ENCODE data around the gene SNORC. TPM values are rescaled to one million over a fixed set of nuclear protein-coding genes. Genes with fewer than 3 reads are reported as not detected.

SNORC gene
- polyA plus RNA-seq, 1 experiment, result 0.25 TPM

DNA sequence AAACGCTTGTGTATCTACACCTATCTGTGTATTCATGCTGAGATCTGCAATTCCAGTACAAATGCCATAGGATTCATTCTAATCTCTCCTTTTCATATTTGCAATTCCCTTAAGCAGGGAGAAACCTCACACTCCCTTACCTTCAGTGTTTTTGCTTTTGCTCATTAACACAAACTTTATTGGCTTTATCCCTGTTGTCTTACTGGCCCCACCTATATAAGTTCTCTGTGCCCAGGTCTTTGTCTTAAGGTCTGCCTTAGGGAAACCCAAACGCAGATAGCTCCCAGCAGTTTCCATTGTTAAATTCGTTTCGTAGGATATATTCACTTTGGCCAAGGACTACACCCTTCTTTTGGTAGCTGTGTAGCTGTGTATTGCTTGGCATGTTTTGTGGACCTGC is 4.0 kb upstream of the SNORC start:
- no peaks in the 10 kb centered on the region; the same call in 1 of the 2 replicates for H3K36me3 ChIP-seq (ENCODE audit: control insufficient read depth, insufficient read depth, low read length)
- TF ChIP-seq, protein P1, sequence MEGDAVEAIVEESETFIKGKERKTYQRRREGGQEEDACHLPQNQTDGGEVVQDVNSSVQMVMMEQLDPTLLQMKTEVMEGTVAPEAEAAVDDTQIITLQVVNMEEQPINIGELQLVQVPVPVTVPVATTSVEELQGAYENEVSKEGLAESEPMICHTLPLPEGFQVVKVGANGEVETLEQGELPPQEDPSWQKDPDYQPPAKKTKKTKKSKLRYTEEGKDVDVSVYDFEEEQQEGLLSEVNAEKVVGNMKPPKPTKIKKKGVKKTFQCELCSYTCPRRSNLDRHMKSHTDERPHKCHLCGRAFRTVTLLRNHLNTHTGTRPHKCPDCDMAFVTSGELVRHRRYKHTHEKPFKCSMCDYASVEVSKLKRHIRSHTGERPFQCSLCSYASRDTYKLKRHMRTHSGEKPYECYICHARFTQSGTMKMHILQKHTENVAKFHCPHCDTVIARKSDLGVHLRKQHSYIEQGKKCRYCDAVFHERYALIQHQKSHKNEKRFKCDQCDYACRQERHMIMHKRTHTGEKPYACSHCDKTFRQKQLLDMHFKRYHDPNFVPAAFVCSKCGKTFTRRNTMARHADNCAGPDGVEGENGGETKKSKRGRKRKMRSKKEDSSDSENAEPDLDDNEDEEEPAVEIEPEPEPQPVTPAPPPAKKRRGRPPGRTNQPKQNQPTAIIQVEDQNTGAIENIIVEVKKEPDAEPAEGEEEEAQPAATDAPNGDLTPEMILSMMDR (IDR thresholded peaks at IDR 0.05; ENCODE audit: insufficient read depth, low read depth, low read length), result no peak
- H3K4me3 ChIP-seq (ENCODE audit: low read depth, low read length), result no peak overlapping the region
- ChIA-PET CTCF (interaction anchor here (0.6 to 1.1 kb wide), 2 partner anchors 14 to 16 kb away, joined by 3 read pairs; no protein-coding TSS in a partner anchor), POLR2A (no interaction called here)
- no peaks in the 10 kb centered on the region for H3K27me3 ChIP-seq (ENCODE audit: control insufficient read depth, insufficient read depth, low read length)
- DNase-seq (ENCODE audit: low read depth), result no peak

DNA sequence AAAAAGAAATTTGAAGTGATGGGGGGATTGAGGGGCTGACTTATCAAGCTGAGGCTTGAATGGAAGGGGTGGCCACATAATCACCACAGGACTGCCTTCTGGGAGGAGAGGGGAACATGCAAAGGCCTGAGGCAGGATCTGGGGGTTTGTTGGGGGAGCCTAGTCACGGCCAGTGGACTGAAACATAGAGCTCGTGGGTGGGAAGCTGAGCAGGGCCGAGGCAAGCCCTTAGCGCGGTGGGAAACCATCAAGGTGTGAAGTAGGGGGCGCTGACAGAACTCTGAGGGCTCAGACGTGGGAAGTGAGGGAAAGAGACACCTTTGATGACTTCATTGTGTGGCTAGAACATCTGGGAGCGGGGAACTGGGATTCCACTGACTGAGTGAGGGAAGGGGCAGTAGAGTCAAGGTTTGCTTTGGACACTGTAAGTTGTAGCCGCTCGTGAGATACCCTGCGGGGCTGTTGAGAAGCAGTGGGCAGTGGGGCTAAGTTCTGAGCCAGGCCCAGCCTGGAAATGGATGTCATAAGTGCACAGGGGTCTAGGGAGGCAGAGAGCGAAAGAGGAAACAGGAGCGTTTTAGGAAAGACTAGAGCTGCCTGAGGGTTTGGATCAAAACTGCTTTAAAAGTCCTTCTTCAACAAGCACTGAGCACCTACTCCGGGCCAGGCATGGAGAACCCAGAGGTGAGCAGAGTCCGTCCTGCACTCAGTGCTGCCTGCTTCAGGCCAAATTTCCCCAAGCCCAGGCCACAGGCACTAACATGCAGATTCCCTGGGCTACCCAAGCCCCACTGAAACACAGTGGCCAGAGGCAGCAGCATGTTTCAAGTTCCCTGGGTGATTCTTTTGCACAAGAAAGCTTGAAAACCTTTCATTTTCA is 686 bp upstream of the SNORC start:
- POLR2A ChIA-PET, result no interaction called here

DNA sequence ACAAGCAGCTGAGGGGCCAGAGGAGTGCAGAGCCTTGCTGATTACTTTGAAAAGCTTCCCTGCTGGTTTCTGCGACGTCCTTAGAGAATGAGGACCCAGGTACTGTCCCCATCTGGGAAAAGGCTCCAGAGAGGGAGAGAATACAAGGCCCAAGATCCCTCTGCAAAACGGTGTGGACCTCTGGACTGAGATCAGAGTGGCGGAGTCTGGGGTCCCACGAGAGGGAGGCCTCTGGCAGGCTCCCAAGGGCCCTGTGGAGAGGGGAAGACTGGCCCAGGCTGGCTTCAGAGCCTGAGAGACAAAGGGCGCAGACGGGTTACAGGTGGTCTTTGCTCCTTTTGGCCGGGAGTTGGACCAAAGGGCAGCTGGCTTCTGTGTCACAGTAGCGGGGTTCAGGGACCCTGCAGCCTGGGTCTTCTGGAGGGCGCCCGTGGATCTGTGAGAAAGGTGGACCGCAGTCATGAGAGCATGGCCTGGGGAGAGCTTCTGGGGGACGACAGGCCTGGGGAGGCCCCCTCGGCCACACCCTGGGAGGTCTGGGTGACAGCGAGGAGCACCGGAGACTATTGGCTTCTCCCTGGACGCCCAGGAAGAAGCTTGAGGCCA is 805 bp downstream of the SNORC start:
- Histone ChIP-seq H3K27me3 (ENCODE audit: control insufficient read depth, insufficient read depth, low read length) (peaks cover 2% of the 10 kb centered on the region), H3K4me3 (ENCODE audit: low read depth, low read length) (no peak overlapping the region), H3K36me3 (ENCODE audit: control insufficient read depth, insufficient read depth, low read length) (no peaks in the 10 kb centered on the region)
- DNase-seq (ENCODE audit: low read depth), result no peak
- TF ChIP-seq, protein P1 (IDR thresholded peaks at IDR 0.05; ENCODE audit: insufficient read depth, low read depth, low read length), result no peak
- POLR2A ChIA-PET, result no interaction called here
- CTCF ChIA-PET, result interaction anchor here (0.9 to 1.1 kb wide), 2 partner anchors 10 to 16 kb away, joined by 3 to 4 read pairs; no protein-coding TSS in a partner anchor

More for the DNA sequence above, 686 bp upstream of the SNORC start:
- H3K4me3 ChIP-seq (ENCODE audit: low read depth, low read length), result no peak overlapping the region
- TF ChIP-seq, protein P1 (IDR thresholded peaks at IDR 0.05; ENCODE audit: insufficient read depth, low read depth, low read length), result no peak
- CTCF ChIA-PET, result interaction anchor here (0.9 to 1.1 kb wide), 2 partner anchors 8 to 15 kb away, joined by 3 to 4 read pairs; no protein-coding TSS in a partner anchor
- H3K27me3 ChIP-seq (ENCODE audit: control insufficient read depth, insufficient read depth, low read length), result no peaks in the 10 kb centered on the region
- H3K36me3 ChIP-seq (ENCODE audit: control insufficient read depth, insufficient read depth, low read length), result no peaks in the 10 kb centered on the region
- no peak for DNase-seq (ENCODE audit: low read depth)

DNA sequence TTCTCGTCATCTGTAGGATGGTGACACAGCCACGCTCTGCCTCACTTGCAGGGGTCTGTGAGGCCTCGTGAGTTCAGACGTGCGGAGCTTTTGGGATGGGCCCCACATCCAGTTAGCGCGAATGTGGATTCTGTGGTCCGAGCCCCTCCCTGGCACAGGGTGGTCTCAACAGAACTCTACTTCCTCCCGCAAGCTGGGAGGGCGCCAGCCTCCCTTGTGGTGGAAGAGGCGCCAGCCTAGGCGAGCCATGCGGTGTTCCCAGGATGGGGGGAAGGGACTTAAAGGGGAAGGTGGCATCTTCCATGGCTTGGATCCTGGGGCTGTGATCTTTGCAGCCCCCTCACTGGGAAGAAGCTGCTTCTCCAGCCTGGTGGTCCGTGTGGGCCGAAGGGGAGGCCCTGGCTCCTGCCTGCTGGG is 1.4 kb downstream of the SNORC start:
- POLR2A ChIA-PET, result no interaction called here
- peaks cover 2% of the 10 kb centered on the region for H3K27me3 ChIP-seq (ENCODE audit: control insufficient read depth, insufficient read depth, low read length)
- no peak overlapping the region for H3K4me3 ChIP-seq (ENCODE audit: low read depth, low read length)
- no peak for DNase-seq (ENCODE audit: low read depth)
- CTCF ChIA-PET, result no interaction called here
- H3K36me3 ChIP-seq (ENCODE audit: control insufficient read depth, insufficient read depth, low read length), result no peaks in the 10 kb centered on the region
- TF ChIP-seq, protein P1 (IDR thresholded peaks at IDR 0.05; ENCODE audit: insufficient read depth, low read depth, low read length), result no peak
